OCI-LY7 (cell line): ENCODE data around the gene IZUMO1R.

Source experiments
- EZH2phosphoT487 ChIP-seq: fragments of 200-600 bp; sonication (generic); IDR thresholded peaks from 2 replicates; pipeline ENCODE4 v1.6.1; 2018; ENCODE audit warnings: low read depth, borderline replicate concordance, mild to moderate bottlenecking, mixed run types, antibody characterized with exemption, low read length, moderate library complexity, mixed read lengths
- TF ChIP-seq, protein P1 (sequence below): fragments of 200-600 bp; sonication (generic); conservative IDR thresholded peaks from 2 replicates; pipeline ENCODE4 v1.5.1; 2014; ENCODE audit warnings: mild to moderate bottlenecking, antibody characterized with exemption, low read length, moderate library complexity, mixed read lengths

DNA sequence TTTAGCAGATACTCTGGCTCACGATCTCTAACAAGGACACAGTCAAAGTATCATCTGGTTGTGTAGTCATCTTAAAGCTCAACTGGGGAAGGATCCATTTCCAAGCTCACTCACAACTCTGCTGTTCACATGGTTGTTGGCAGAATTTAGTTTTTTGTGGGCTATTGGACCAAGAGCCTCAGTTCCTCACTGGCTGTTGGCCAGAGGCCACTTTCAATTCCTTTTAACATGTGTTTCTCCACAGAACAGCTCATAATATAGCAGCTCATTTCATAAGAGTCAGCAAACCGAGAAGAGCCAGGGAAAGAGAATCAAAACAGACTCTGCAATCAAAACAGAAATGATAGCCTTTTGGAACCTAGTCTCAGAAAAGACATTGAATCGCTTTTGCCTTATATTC is 22.6 kb downstream of the IZUMO1R start:
- TF ChIP-seq, protein P1, sequence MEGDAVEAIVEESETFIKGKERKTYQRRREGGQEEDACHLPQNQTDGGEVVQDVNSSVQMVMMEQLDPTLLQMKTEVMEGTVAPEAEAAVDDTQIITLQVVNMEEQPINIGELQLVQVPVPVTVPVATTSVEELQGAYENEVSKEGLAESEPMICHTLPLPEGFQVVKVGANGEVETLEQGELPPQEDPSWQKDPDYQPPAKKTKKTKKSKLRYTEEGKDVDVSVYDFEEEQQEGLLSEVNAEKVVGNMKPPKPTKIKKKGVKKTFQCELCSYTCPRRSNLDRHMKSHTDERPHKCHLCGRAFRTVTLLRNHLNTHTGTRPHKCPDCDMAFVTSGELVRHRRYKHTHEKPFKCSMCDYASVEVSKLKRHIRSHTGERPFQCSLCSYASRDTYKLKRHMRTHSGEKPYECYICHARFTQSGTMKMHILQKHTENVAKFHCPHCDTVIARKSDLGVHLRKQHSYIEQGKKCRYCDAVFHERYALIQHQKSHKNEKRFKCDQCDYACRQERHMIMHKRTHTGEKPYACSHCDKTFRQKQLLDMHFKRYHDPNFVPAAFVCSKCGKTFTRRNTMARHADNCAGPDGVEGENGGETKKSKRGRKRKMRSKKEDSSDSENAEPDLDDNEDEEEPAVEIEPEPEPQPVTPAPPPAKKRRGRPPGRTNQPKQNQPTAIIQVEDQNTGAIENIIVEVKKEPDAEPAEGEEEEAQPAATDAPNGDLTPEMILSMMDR: no peak
- TF ChIP-seq EZH2phosphoT487: no peak
